Hematopoietic multipotent progenitor cell treated with erythropoietin and hydrocortisone succinate and interleukin-3 and kit ligand, for 17 days (in vitro differentiated cells): Measurements from ENCODE around the gene ZFYVE28.

Experiments used
- DNase-seq: peaks from one replicate; pipeline ENCODE4 v3.0.0-alpha.2; 2015; ENCODE audit warnings: low spot score

ZFYVE28 gene

DNA sequence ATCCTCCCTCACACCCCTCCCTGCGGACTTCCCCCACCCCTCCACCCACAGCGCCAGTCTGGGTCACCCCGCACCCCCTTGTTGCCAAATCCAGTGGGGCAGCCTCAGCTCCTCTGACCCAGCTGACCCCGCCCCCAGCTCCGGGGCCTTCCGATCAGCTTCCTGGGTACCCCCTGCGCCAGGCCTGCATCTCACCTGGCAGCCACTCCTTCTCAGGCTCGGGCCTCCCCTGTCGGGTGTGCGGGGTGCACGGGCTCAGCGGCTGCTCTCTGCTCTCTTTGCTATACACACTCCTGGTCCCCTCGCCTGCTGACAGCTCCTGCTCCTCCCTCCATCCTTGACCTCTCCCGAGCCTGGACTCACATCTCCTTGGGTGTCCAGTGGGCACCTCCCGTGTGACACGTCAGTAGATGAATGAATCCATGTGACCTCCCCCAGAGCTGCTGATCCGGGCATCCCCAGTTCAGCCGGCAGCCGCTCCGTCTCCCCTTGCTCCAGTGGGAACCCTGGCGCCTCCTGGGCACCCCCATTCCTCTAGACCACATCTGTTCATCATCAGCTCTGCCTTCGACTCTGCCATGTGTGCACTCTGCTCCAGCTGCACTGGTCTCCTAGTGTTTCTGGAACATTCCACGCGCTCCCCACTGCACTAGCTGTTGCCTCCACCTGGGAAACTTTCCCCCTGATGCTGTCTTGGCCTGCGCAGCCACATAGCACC, 10.2 kb upstream of the ZFYVE28 start:
- no peak for DNase-seq

DNA sequence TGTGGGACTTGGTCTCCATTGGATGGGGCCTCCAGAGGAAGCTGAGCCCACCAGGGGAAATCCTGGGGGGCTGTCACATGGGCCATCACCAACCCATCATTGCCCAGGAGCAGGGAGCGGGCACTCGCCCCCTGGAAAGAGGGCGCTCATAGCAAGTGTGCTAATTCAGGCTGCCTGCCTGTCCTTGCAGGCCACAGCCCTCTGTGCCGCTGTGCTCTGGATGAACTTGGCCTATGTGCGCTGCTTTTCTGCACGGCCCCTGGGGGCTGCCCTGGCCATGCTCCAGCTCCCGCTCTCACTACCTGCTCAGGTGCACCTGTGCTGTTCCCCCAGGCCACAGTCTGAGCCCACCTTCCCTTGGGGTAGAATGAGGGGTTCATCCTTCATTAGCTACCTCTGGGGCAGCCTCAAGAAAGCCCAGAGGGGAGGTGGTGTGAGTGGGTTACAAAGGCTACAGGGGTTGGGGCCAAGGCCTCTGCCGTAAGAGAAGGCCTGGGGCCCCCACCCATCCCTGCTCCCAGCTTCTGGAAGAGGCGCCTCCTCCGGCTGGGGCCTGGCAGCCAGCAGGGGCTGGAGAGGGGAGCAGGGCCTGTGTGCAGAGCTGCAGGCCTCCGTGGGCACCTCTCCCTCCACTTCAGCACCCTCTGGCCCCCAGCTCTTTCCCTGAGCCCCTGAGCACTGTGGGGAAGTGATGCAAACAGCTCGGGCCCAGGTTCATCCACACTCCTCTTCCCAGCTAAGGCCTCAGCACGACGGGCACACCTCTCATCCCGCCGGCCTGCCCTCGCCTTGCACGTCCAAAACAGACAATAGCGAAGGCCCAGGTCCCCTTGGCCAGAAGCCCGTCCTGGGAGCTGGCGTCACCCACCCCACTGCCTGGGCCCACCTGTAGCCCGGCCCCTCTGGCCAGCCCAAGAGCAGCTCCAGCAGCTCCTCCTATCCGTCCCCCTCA, 9.2 kb upstream of the ZFYVE28 start:
- DNase-seq: no peak

DNA sequence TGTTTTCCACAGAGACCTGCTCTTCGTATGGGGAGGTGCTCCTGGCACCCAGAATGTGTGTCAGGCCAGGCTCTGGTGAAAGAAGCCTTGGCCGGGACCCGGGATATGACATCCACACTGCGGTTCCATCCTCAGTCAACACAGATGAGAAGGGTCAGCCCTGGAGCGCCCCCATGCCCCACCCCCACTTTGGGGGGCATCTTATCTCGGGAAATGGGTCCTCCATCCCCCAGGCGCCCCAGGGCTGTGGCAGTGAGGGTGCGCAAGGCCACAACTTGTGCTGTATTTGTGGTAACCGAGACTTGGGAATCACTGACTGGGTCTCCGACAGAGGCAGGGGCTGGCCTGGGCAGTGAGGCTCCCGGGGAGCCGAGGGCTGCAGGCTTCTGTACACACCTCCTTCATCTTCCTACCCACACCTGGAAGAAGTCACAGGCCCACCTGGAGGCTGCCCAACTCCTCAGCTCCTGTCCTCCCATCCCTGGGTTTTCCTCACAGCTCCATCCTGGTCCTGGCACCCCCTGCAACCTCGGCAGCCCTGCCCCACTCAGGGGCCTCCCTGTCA, 8.3 kb upstream of the ZFYVE28 start:
- DNase-seq: no peak

DNA sequence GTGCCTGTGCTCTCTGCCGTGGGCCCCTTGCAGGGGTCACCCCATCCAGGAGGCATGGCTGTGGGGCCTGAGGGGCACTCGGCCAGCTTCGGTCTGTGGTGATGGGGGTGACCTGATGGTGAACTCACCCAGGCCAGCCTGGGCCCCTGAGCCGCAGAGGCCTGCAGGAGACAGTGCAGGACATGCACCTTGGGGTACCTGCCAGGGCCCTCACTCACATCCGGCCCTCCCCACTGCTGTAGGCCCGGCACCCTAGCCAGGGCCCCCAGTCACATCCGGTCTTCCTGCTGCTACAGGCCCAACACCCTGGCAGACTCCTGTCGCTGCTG, 7.6 kb upstream of the ZFYVE28 start:
- DNase-seq: no peak

DNA sequence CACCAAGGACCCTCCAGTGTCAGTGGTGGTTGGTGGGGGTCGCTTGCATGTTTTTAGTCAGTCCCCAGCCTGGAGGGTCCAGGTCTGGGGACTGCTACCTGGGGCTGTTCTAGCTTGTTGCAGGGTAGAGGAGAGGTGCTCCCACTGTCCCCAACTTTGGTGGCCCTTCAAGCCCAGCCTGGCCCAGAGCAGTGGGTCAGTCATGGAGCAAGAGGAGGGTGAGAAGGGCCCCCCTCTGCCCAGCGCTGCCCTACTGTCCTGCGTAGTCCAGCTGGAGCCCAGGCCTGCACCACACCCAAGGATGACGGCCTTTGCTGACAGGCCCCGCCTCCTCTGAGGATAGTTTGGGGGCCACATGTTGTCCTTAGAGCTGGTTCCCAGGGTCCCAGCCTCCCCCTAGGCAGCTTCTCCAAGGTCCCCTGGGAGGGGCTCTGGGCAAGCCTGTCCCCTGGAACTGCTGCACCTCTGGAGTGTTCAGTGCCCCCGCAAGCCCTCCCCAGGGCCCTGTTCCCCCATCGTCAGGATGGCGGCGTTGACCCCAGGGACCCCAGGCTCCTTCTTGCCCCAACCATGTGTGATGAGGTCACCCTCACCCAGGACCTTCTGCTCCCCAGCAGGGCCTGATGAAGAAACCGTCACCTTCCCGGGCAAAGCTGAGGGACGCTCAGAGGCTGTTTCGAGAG, 7.1 kb upstream of the ZFYVE28 start:
- DNase-seq: no peak

DNA sequence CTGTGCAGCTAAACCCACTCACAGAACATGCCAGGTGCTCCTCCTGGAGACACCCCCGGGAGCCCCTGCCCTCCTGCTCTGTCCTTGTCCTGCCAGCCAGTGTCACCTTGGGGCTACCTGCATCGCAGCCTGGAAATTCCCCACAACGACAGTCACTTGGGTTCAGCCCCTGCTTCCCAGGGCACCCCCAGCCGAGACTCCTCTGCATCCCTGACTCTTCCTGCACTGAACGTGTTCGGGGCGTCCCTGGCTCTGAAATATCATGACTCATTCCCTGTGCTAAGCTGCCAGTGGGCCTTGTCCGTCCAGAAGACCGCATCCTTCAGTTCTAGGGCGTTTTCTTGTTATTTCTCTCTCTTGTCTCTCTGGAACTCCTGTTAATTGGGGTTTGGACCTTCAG, 6.1 kb upstream of the ZFYVE28 start:
- DNase-seq: no peak

DNA sequence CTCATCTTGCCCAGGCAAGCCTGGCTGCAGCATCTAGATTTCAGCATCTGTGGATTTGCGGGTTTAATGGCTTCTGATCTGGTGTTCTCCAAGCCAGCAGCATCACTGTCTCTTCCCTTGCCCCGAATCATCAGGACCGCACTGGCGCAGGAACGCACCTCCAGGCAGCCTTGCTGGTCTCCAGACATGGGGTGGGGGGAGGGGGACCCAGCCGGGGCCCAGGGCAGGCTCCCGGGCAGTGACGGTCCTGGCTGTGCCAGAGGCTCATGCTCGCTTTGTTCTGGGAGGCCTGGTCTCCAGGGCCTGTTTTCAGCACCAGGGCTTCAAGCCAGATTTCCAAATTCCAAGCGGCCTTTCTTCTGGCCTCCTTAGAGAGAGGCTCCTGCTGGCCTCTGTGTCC, 5.2 kb upstream of the ZFYVE28 start:
- DNase-seq: no peak

DNA sequence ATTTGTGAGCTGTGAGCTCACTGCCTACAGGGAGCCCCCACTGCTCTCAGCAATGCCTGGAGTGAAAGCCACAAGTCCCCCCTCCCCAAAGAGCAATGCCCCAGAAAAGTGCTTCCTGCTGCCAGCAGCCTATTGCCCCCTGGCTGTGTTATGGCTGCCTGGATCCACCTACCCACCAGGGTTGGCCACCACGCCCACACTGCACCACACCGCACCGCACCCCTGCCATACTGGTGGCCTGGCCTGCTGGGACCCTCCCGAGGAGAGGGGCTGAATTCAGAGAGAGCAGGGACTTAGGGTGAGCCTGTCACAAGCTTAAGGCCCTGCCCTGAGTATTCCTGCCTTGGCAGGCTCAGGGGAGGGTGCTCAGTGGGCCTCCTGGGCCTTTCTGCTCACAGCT, 4.6 kb upstream of the ZFYVE28 start:
- no peak for DNase-seq

DNA sequence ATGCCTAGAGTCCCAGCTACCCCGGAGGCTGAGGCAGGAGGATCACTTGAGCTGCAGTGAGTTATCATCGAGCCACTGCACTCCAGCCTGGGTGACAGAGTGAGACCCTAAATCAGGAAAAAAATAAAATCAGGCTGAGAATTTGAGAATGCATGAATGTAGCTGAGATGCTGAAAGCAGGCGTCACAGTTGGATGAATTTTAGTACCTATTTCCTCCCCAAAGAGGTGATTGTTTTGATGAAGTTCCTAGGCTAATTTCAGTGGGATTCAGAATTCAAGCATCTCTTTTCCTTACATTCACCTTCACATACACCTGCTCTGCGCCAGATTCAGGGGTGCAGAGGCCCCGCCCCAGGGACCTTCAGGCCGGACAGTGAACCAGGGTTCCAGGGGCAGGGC, 3.5 kb upstream of the ZFYVE28 start:
- DNase-seq: no peak

DNA sequence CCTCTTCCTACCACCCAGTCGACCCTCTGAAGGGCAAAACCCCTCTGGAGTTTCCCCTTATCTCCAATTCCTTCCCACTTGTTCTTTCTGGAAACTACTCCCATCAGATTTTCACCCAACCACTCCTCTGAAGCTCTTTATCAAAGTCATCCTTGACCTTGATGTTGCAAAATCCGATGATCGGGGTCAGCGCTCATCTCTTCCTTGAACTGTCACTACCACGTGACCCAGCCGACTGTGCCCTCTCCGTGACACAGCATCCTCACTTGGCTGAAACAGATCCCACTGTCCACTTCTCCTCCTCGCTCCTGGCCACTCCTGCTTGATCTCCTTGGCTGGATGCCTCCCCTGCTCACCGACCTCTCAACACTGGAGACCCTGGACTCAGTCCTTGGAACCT, 1.4 kb upstream of the ZFYVE28 start:
- DNase-seq: no peak

DNA sequence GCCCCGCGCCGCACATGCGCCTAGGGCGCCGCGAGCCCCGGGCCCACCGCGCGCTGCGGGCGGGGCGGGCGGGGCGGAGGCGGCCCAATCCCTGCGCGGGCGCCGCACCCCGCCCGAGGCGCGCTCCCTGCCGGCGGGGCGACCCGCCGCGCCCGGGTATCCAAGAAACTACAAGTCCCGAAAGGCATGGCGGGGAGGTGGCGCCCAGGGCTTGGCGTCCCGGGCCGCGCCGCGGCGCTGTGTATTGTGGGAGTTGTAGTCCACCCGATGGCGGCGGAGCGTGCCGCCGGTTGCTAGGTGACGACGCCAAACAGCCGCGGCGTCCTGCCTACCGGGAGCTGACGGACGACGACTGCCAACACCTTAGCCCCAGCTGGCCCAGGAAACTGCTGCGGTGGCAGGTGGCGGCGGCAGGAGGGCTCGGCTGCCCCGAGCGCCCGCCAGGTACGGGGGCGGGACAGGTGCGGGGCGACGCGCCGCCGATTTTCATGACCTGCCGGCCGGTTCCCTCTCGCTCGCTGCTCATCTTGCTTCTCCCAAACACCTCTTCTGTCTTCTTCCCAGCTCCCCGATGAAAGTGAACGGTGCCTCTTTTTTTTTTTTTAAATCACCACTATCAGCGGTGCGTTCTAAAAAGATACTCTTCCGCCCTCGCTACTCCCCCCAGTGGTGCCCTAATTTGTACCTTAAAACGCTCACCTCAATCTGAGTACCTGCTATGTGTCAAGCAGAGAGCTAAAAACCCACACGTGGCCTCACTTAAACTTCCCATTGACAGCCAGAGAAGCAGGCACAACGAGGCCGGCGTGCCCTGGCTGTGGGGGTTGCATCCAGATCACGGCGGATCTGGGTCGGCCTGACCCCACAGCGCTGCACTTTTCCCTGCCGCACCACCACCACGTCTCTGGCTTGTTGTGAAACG, 466 bp upstream of the ZFYVE28 start, which contains the start of gene CFAP99:
TSS of gene CFAP99 (plus strand) at position 306 of the 922 bp plus-strand sequence.
- peak; percentile 96 for DNase-seq

DNA sequence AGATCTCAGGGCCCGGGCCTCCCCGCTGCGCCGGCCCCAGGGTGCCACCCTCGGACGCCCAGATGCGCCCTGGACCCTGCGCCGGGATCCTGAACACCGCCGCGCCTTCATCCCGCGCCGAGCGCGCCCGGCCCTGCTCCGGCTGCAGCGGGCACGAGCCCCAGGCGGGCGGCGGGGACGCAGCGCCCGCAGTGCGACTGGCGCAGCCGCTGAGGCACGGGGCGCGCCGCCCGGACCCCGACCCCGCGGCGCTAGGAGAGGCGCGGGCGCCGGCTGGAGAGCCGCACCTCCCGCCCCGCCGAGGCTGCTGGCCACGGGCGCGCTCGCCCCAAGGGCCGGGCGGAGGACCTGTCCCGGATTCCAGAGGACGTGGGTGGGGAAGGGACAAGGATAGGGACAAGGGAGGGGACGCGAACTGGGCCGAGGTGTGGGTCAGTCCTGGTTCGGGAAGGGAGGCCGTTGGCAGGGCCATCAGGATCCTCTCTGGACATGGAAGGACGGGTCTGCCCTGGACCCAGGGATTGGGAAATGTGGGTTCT, 1.1 kb downstream of the ZFYVE28 start:
- DNase-seq: no peak

DNA sequence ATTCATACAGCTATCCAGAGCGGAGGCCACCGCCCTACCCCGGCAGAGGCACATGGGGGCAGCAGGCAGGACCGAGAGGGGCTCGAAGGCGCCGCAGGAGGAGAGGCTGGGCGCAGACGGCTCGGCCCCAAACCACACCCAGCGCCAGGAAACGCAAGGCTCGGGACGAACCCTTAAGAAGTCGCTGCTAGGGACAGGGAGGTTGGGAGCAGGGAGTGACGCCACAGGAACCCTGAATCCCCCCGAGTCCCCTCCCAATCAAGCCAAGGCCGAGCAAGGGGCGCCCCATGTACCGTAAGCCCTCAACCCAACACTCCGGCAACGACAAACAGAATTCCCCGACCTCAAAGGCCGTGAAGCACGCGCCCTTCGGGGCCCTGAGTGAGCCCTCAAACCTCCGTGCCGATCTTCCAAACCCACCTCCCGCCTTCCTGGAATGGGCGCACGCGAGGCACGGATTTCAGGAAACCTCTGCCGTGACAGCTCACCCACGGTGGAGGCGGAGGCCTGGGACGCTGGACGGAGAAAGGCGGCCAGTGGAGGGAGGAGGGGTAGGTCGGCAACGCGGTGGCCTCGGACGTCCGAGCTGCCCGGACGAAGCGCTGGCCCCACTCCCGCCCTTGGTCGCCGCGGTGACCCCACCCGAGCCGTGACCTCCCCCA, 1.8 kb downstream of the ZFYVE28 start:
- DNase-seq: no peak

DNA sequence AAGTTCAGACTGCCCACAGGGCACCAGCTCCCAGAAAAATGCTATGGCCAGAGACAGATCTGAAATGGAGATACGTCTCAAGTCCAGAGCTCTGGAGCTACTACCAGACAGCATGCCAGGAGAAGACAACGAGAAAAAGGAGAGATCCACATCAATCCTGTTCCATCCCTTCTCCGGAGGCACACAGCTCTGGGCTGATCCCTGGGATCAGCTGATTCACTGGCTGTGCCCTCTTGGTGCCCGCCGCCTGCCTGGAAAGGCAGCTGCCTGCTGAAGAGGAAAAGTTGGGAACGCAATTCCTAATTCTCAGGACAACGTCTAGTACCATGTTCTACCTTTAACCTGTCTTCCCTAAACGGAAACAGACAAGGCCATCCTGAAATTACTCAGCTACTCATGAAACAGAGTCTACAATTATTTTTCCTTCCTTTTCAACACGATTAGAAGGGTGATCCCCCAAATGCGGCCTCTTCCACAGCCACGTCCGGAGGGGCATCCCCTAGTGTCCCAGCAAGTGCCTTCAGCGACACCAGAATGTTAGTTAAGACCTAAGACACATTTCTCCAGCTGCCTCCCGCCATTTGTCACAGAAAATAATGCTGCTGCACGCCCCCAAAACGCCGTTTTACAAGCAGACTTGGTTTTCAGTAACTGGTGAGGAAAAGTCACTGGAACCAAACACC, 2.4 kb downstream of the ZFYVE28 start:
- no peak for DNase-seq

DNA sequence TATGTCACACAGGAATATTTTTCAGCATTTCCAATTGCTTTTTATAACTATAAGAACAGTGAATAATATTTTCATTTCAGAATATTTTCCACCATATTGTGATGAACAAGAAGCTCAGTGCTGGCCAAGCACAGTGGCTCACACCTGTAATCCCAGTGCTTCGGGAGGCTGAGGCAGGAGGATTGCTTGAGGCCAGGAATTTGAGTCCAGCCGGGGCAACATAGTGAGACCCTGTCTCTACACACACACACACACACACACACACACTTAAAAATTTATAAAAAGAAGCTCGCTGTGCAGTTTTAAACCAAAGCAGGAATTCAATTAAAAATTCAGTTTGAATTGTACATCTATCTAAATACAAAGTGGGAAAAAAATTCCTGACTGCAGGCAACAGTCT, 3.2 kb downstream of the ZFYVE28 start:
- no peak for DNase-seq

DNA sequence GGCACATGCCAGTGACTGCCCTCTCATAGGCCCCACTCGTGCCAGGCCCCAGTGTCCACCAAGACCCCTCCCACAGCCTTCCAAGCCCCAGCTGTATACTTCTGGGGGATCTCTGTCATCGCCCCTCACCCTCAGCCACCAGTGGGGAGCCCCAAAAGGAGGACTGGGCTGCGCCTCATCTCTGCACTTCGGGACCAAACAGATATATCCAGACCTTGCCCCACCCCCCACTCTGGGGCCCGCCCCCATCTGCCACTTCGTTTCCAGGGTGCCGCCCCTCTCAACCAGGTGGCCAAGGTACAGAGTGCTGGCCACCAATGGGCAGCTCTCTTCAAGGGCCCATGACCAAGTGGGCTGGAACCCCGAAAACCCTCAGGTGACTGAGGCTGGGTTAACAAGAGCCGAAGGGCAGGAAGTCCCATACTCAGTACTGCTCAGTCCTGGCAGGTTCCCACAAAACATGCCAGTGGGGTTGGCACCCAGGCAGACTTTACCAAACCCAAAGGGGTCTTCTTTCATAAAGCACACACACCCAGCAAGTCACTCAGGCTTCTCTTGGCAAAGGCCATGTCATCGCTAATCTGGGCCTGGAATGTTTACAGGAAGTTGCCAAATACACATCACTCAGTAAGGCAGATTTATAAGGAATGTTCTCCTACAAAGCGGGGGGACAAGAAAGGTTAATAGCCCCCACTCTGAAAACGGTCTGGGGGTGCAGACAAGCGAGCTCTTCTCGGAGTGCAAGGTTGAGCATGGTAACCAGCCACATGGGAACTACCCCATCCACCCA, 4.4 kb downstream of the ZFYVE28 start:
- no peak for DNase-seq

DNA sequence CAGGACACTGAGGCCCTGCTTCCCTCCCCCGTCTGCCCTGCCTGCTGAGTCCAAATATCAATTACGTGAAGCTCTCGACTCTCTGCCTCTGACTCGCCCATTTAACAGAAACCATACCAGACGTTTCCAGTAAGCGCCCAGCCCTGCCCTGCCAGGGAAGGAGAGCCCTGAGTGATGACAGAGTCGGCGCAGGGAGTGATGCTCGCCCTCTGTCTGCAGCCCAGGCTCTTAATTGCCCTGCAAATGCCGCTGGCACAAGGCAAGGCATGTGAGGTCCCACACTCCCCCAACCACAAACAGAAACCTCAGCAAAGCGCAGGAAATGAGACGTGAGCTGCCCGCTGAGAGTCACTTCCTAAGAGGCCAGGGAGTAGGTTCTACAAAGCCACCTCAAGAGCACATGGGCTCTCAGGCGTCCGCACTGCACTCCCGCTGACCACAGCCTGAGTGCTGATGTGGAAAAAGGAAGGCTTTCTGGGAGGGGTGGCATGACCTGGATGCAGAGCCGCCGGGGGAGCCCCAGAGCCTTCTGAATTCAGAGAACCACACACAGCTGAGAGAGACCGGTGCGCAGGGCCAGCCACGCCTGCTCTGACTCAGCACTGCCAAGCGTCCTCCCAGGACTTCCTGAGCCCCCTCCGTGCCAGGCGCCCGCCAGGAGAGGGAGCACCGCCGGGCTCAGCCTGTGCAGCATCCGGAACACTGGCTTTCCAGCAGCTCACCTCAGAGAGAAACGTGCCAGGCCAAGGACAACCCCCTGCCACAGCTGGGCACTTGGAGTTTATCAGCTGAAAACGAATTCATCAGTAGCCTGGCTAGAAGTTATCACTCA, 5.3 kb downstream of the ZFYVE28 start:
- DNase-seq: peak; percentile 61

DNA sequence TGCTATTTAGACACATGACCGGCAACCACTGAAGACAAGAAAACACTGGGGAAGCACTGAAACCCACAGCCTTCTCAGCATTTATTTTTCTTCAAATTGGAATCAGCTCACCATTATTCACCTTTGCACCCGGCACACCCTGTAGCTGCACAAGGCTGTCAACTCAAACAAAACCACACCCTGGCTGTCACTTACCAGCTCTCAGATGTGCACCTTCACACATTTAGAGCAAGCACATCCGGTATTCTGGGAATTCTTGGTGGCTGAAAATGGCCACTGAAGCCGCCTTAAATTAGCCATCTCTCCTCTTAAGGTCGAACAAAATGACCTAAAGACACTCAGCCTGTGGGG, 5.9 kb downstream of the ZFYVE28 start:
- DNase-seq: no peak
